Left lung (tissue), 10 donors: Measurements from ENCODE around the gene ATP6V1B1. TPM values are rescaled to one million over a fixed set of nuclear protein-coding genes. Genes with fewer than 3 reads are reported as not detected.

ENCODE experiments used
- ATAC-seq: fragments of 200-7000 bp; cut with Tn5 transposase; one replicate; pipeline ENCODE4 v1.9.1; 2020; ENCODE audit warnings: moderate library complexity
- DNase-seq, 4 donors: peaks; one replicate each; pipeline ENCODE4 v3.0.0-alpha.2; 2013 to 2020
- H3K27ac ChIP-seq, 2 donors: fragments of 200-600 bp; sonication (generic) in 1 of 2; one replicate each; pipeline versions ENCODE4 v1.5.0 to v1.8.0; 2020 to 2021
- H3K27me3 ChIP-seq, 2 donors: fragments of 200-600 bp; sonication (generic) in 1 of 2; one replicate each; pipeline versions ENCODE4 v1.5.0 to v1.8.0; 2020 to 2021
- H3K36me3 ChIP-seq, 2 donors: fragments of 200-600 bp; sonication (generic) in 1 of 2; one replicate each; pipeline versions ENCODE4 v1.5.0 to v1.8.0; 2020 to 2021
- H3K4me1 ChIP-seq, 2 donors: fragments of 200-600 bp; one replicate each; pipeline ENCODE4 v1.8.0; 2021
- H3K4me3 ChIP-seq, 2 donors: fragments of 200-600 bp; sonication (generic) in 1 of 2; one replicate each; pipeline versions ENCODE4 v1.5.0 to v1.8.0; 2020 to 2021; ENCODE audit warnings: mild to moderate bottlenecking in 1 of 2
- H3K9me3 ChIP-seq, 2 donors: fragments of 200-600 bp; sonication (generic) in 1 of 2; one replicate each; pipeline versions ENCODE4 v1.5.0 to v1.8.0; 2020 to 2021
- intact Hi-C, 2 donors: fragments of 100-400 bp; cut with DNase I; formaldehyde crosslinking; loops; one replicate each; pipeline versions ENCODE4 v1.11.2 to v1.14.2; 2022
- polyA plus RNA-seq, 6 donors: library from polyadenylated mRNA; unstranded; fragments of 120-200 nt; gene quantifications; one replicate each; pipeline ENCODE4 v1.2.1, GENCODE V29; 2013; ENCODE audit not compliant: insufficient read length in 6 of 6
- total RNA-seq, 2 donors: library from RNA; stranded (reverse); fragmentation: NEBNext Ultra II Directional; extraction: Animal tissue kit (Norgen Biotek cat#: 25700); gene quantifications; one replicate each; pipeline ENCODE4 v1.2.1, GENCODE V29; 2021
- TF ChIP-seq, protein P1 (sequence below), 2 donors: fragments of 200-600 bp; sonication (generic) in 1 of 2; IDR thresholded peaks; one replicate each; pipeline versions ENCODE4 v1.5.0 to v1.8.0; 2021; ENCODE audit warnings: antibody characterized with exemption in 2 of 2
- donor health status: DM: no; HTN: yes; CAD: no.
- donor health status: DM: no; HTN: no; CAD: no.

Gene ATP6V1B1
- total and polyA plus RNA-seq, 8 donors = 0.76 to 5.5 (median 4.7) TPM

DNA sequence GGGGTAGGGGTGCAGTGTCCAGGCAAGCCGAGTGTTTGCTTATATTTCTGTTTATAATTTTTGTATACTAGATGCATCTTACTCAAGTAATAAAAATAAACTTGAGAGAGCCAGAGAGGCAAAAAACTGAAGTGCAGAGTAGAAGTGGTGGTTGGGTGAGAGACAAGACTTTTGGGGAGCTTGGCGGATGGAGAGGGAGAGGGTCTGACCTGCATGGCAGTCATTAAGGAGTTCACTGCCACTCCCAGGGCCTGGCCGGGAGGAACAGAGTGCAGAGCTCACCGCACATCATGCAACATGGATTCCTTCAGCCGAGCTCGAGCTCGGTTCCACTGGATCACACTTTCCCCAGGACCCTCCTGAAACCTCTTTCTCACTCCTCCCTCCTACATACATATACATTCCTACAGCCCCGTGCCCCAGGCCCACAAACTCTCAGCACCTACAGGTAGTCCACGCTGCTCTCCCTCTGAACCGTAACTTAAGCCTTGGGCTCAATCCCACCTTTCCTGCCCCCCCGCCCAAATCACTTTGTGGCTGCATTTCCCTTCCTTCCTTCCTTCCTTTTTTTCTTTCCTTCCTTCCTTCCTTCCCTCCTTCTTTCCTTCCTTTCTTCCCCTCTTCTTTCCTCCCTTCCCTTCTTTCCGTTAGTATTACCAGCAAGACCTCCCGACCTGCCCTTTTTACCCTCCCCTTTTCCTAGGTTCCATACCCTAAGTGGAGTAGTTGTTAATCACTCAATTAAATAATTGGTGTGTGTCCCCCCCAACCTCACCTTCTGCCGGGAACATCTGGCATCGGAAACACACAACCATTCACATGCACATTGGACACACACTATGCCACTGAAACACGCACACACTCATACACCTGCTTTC is 37.1 kb upstream of the ATP6V1B1 start:
- no peaks in the 10 kb centered on the region for H3K36me3 ChIP-seq
- TF ChIP-seq, protein P1, sequence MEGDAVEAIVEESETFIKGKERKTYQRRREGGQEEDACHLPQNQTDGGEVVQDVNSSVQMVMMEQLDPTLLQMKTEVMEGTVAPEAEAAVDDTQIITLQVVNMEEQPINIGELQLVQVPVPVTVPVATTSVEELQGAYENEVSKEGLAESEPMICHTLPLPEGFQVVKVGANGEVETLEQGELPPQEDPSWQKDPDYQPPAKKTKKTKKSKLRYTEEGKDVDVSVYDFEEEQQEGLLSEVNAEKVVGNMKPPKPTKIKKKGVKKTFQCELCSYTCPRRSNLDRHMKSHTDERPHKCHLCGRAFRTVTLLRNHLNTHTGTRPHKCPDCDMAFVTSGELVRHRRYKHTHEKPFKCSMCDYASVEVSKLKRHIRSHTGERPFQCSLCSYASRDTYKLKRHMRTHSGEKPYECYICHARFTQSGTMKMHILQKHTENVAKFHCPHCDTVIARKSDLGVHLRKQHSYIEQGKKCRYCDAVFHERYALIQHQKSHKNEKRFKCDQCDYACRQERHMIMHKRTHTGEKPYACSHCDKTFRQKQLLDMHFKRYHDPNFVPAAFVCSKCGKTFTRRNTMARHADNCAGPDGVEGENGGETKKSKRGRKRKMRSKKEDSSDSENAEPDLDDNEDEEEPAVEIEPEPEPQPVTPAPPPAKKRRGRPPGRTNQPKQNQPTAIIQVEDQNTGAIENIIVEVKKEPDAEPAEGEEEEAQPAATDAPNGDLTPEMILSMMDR (IDR thresholded peaks at IDR 0.05) = no peak
- H3K4me1 ChIP-seq = peaks cover 7 to 28% of the 10 kb centered on the region in 2 donors
- intact Hi-C loops = no loop called here
- ATAC-seq (no peak), DNase-seq (no peak)
- no peak overlapping the region for H3K4me3 ChIP-seq
- H3K9me3 ChIP-seq = no peaks in the 10 kb centered on the region
- H3K27me3 ChIP-seq = peaks cover 84 to 100% of the 10 kb centered on the region in 2 donors
- no peak overlapping the region for H3K27ac ChIP-seq

- Histone ChIP-seq H3K27me3 (peaks cover 92 to 100% of the 10 kb centered on the region in 2 donors), H3K36me3 (no peaks in the 10 kb centered on the region), H3K27ac (peak overlapping the region in 1 of 2 donors; percentile 48), H3K4me1 (peaks cover 7 to 29% of the 10 kb centered on the region in 2 donors), H3K9me3 (no peaks in the 10 kb centered on the region), H3K4me3 (peak overlapping the region; percentile 37 to 45)
- ATAC-seq (peak; percentile 61), DNase-seq (peak in 2 of 4 donors; percentile 26 to 42)
- intact Hi-C loops = no loop called here
- TF ChIP-seq, protein P1 (IDR thresholded peaks at IDR 0.05) = no peak
Observed at GRCh38 chr2:70901227-70902066, 34.3 kb upstream of the ATP6V1B1 start.

DNA sequence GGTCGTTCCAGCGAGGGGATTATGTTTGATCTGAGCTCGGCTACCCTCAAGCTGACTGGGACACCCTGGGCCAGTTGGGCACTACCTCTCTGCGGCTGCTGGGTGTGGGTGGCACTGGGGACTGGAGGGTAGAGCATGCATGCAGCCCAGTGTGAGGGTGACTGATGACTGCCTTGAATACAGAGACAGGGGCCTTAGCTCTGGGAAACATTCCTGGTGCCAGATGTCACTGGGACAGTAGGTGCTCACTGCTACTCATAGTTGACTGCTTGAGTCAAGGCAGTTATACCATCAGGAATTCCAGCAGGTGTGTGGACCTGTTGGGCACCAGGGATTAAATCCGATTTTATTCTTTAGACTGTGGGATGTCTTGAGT is 33.6 kb upstream of the ATP6V1B1 start:
- Histone ChIP-seq H3K9me3 (no peaks in the 10 kb centered on the region), H3K4me3 (peak overlapping the region in 1 of 2 donors; percentile 45), H3K27me3 (peaks cover 92 to 100% of the 10 kb centered on the region in 2 donors), H3K27ac (no peak overlapping the region), H3K4me1 (peaks cover 7 to 35% of the 10 kb centered on the region in 2 donors), H3K36me3 (no peaks in the 10 kb centered on the region)
- TF ChIP-seq, protein P1 (IDR thresholded peaks at IDR 0.05) = no peak
- intact Hi-C loops = no loop called here
- ATAC-seq (no peak), DNase-seq (no peak)

DNA sequence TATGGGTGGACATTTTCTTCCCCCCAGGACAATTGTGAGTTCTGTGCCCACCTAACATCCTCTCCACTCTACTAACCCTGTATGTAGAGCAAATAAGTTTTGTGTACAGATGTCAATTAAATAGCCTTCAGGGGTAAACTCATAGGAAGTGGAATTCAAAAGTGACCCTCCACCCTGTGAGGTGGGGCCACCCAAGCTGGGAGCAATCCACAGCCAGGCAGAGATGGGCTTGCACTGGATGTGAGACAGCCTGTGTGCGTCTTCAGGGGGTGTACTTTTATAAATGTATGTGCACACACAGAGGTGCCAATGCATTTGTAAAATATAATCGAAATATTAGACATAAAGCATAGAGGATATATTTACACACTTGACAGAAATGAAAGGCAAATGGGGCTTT is 33.1 kb upstream of the ATP6V1B1 start:
- peaks cover 7 to 40% of the 10 kb centered on the region in 2 donors for H3K4me1 ChIP-seq
- no peak overlapping the region for H3K4me3 ChIP-seq
- H3K9me3 ChIP-seq = no peaks in the 10 kb centered on the region
- TF ChIP-seq, protein P1 (IDR thresholded peaks at IDR 0.05) = no peak
- H3K27ac ChIP-seq = no peak overlapping the region
- DNase-seq (no peak), ATAC-seq (no peak)
- intact Hi-C loops = no loop called here
- H3K27me3 ChIP-seq = peaks cover 92 to 100% of the 10 kb centered on the region in 2 donors
- H3K36me3 ChIP-seq = no peaks in the 10 kb centered on the region

GRCh38 chr2:70903171-70903570 is 32.5 kb upstream of the ATP6V1B1 start:
- H3K27me3 ChIP-seq = peaks cover 86 to 100% of the 10 kb centered on the region in 2 donors
- H3K4me1 ChIP-seq = peaks cover 7 to 46% of the 10 kb centered on the region in 2 donors
- no peak for ATAC-seq
- H3K4me3 ChIP-seq = no peak overlapping the region
- H3K27ac ChIP-seq = no peak overlapping the region
- H3K9me3 ChIP-seq = no peaks in the 10 kb centered on the region
- intact Hi-C loops = no loop called here
- TF ChIP-seq, protein P1 (IDR thresholded peaks at IDR 0.05) = no peak
- no peaks in the 10 kb centered on the region for H3K36me3 ChIP-seq
- DNase-seq = no peak
